GM18951 (cell line): ENCODE measurements around the gene BIRC3.

Source experiments
- POLR2A ChIP-seq: IDR thresholded peaks from 4 replicates; pipeline ENCODE4 v1.6.1; 2011; ENCODE audit warnings: mild to moderate bottlenecking; ENCODE audit not compliant: insufficient read length, insufficient read depth; ENCODE audit errors: extremely low read depth
- in situ Hi-C: fragments of 300-500 bp; cut with MboI; formaldehyde crosslinking; loops from one replicate; pipeline ENCODE4 v1.12.0; 2022; ENCODE audit warnings: low sequenced_read_pairs, mixed read lengths, inconsistent platforms; ENCODE audit not compliant: unreplicated experiment

Gene BIRC3

GRCh38 chr11:102317099-102317767, at the start of gene BIRC3:
BIRC3 (plus strand) TSS chr11:102317484; CDS start chr11:102324510, 7,026 bp downstream.
- in situ Hi-C loops = no loop called here

GRCh38 chr11:102267609-102268008, 49.7 kb upstream of the BIRC3 start:
- in situ Hi-C loops = no loop called here
- no peak for TF ChIP-seq POLR2A

More at GRCh38 chr11:102317099-102317767, at the start of gene BIRC3:
- peak; percentile 99 for TF ChIP-seq POLR2A

GRCh38 chr11:102268083-102268984, 49.0 kb upstream of the BIRC3 start:
- TF ChIP-seq POLR2A = no peak
- in situ Hi-C loops = no loop called here

- in situ Hi-C loops = no loop called here
- TF ChIP-seq POLR2A = no peak
Measured at GRCh38 chr11:102268985-102269470, 48.3 kb upstream of the BIRC3 start.

GRCh38 chr11:102269927-102270326, 47.4 kb upstream of the BIRC3 start:
- no peak for TF ChIP-seq POLR2A
- in situ Hi-C loops = no loop called here

GRCh38 chr11:102272047-102272824, 45.0 kb upstream of the BIRC3 start:
- in situ Hi-C loops = no loop called here
- TF ChIP-seq POLR2A = no peak

- no peak for TF ChIP-seq POLR2A
- in situ Hi-C loops = no loop called here
Measured at GRCh38 chr11:102274628-102275027, 42.7 kb upstream of the BIRC3 start.

GRCh38 chr11:102276362-102276761, 40.9 kb upstream of the BIRC3 start:
- TF ChIP-seq POLR2A = no peak
- in situ Hi-C loops = no loop called here

GRCh38 chr11:102276783-102277182, 40.5 kb upstream of the BIRC3 start:
- no peak for TF ChIP-seq POLR2A
- in situ Hi-C loops = no loop called here

- in situ Hi-C loops = no loop called here
Measured at GRCh38 chr11:102279641-102280170, 37.6 kb upstream of the BIRC3 start.

GRCh38 chr11:102280245-102280833, 36.9 kb upstream of the BIRC3 start:
- in situ Hi-C loops = no loop called here
- TF ChIP-seq POLR2A = no peak

More at GRCh38 chr11:102279641-102280170, 37.6 kb upstream of the BIRC3 start:
- no peak for TF ChIP-seq POLR2A

- TF ChIP-seq POLR2A = no peak
- in situ Hi-C loops = no loop called here
Measured at GRCh38 chr11:102283116-102283485, 34.2 kb upstream of the BIRC3 start.
